HG02623 (cell line): ENCODE data around the gene MMP25.

Source experiments
- ATAC-seq: cut with Tn5 transposase; IDR thresholded peaks from one replicate; pipeline ENCODE4 v1.9.1; 2021; ENCODE audit warnings: moderate library complexity; ENCODE audit not compliant: unreplicated experiment

Gene MMP25

DNA sequence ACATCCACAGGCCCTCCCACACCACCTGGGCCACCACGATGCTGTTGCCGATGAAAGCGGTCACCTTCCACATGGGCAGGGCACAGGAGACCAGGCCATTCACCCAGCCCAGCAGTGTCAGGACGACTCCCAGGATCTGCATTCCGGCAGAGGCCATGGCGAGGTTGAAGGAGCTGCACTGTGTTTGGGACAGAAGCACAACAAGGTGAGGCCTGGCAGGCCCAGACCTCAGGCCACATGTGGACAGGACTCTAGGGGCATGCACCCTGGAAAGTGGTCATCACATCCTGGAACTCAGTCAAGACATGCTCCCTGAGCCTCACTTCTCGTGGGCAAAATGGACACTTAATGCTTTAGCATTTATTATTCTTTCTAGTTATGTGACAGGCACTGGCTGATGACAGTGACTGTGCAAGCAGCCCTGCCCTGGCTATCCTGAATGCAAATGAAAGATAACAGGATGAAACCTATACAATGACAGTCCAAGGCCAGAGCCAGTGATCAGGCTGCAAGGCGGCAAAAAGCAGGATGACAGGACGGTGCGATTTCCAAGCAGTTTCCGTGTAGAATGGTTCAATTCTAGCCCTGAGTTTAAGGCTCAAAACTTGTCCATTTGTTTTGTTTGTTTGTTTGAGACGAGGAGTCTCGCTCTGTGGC is 30.4 kb upstream of the MMP25 start:
- no peak for ATAC-seq

DNA sequence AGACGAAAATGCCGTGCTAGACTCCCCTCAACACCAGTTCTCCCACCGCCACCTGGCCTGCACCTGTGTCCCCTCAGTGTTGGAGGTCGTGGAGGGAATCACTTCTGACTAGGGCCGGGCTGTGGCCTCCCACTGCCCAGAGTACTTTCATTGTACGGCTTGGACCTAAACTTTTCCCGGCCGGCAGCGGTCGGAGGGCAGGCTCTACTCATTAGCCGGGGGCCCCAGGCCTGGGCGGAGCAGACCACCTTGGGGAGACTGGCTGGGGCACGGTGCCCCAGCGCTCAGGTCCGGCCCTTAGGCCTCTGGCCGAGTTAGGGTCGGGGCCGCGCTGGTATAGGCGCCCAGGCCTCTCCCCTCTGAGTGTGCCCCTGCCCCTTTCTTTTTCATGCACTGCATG is 29.0 kb upstream of the MMP25 start:
- no peak for ATAC-seq

GRCh38 chr16:3017794-3018506 is 28.4 kb upstream of the MMP25 start, which contains the start of gene CLDN6:
Gene CLDN6, minus strand, starts transcription at chr16:3018183. Its CDS starts 2,162 bp downstream, at chr16:3016021.
- ATAC-seq, result no peak

GRCh38 chr16:3019594-3020246 is 26.6 kb upstream of the MMP25 start:
- no peak for ATAC-seq

- ATAC-seq, result no peak
Observed at GRCh38 chr16:3020247-3020603, 26.1 kb upstream of the MMP25 start, which contains the start of gene TNFRSF12A. Gene TNFRSF12A, plus strand, starts transcription at chr16:3020368. Its CDS starts 30 bp downstream, at chr16:3020398.

DNA sequence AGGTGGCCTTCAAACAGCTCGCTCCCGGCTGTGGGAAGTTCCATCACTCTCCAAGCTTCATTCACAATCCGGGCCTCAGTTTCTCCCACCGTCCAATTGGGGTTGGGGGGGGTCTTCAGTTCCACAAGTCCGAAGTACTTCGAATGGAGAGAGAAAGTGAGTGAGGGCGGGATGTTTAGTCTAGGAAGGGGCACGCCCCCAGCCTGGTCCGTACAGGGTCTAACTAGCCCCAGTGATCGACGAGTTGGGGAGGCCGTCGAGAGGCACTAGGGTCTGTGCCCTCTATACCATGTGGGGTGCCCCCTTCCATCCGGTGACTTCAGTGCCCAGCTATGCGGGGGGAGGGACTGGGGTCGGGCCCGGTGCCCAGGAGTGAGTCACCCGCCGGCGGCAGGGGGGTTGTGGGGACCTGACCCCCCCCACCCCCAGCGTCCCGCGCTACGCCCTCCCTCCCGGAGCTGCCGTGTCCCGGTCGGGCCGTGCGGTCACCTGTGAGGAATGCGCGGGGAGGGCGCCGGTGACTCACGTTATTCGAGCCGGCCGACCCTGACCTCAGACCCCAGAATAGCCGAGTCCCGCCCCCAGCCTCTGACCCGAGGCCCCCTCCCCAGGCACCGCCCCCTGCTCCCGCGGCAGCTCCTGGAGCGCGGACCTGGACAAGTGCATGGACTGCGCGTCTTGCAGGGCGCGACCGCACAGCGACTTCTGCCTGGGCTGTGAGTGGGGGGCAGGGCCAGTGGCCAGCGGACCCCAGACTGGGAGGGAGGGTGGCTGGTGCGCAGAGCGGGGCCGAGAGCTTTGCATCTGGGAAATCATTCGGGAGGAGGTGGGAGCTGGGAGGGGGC is 25.5 kb upstream of the MMP25 start:
- ATAC-seq, result no peak

DNA sequence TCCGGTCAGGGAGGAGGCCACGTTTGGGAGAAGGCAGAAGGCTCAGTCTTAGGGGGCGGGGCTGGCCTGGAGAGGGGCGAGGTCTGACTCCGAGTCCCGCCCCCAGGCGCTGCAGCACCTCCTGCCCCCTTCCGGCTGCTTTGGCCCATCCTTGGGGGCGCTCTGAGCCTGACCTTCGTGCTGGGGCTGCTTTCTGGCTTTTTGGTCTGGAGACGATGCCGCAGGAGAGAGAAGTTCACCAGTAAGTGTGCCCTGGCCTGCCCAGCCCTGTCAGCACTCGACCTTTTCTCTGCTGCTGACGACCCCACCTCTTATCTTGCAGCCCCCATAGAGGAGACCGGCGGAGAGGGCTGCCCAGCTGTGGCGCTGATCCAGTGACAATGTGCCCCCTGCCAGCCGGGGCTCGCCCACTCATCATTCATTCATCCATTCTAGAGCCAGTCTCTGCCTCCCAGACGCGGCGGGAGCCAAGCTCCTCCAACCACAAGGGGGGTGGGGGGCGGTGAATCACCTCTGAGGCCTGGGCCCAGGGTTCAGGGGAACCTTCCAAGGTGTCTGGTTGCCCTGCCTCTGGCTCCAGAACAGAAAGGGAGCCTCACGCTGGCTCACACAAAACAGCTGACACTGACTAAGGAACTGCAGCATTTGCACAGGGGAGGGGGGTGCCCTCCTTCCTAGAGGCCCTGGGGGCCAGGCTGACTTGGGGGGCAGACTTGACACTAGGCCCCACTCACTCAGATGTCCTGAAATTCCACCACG is 24.7 kb upstream of the MMP25 start:
- no peak for ATAC-seq

DNA sequence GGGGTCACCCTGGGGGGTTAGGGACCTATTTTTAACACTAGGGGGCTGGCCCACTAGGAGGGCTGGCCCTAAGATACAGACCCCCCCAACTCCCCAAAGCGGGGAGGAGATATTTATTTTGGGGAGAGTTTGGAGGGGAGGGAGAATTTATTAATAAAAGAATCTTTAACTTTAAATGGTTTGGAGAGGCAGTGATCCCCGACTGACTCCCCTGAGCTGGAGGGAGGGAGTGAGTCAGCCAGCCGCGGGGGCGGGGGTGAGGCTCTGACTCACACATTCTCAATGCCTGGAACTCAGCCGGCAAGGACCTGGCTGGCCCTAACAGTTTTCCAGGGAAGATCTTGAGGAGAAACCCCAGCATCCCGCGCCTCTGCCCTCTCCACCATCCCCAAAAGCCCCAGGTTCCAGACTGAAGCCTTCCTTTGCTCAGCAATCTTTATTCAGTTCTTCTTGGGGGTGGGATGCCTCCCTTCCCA is 24.1 kb upstream of the MMP25 start:
- ATAC-seq, result no peak

DNA sequence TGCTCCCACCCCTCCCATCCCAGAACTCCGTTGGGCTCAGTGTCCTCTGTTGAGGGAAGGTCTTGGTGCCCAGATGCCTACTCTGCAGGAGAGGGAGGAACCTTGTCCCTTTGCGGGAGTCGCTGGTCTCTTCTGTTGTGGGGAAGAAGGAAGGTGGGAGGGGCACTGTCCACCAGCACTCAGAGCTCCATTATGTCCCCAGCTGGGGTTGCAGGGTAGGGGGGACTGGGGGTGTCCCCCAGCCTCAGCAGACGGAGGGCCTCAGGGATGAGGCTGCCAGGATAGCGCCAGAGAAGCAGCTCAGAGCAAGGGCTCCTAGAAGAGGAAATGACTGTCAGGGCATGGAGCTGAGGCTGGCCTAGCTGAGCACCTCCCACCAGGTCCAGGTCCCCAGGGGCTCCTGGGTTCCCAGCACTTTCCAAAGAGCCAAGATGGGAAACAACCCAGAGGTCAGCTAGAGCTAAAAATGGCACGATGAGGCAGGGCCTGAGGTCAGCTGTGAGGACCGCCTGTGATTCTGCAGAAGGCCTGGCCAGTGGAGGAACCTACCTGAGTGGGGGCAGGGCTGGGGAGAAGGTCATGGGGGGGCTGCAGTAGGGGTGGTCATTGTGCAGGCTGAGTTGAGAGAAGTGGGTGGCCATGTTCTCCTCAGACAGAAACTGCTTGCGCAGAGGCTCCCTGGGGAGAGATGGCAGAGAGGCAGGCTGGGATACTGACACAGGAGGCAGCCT is 23.5 kb upstream of the MMP25 start:
- ATAC-seq, result no peak

DNA sequence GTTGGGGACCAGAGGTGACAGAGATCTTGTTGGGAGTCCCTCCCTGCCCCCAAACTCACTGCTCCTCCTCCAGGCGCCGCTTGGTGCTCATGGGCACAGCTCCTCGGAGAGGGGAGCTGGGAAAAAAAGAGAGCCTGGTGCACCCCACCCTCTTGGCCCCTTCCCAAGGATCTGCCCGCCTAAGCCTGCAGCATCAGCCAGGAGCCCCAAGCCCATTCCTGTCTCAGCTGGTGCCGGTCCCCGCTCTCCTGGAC is 23.0 kb upstream of the MMP25 start:
- ATAC-seq, result no peak

DNA sequence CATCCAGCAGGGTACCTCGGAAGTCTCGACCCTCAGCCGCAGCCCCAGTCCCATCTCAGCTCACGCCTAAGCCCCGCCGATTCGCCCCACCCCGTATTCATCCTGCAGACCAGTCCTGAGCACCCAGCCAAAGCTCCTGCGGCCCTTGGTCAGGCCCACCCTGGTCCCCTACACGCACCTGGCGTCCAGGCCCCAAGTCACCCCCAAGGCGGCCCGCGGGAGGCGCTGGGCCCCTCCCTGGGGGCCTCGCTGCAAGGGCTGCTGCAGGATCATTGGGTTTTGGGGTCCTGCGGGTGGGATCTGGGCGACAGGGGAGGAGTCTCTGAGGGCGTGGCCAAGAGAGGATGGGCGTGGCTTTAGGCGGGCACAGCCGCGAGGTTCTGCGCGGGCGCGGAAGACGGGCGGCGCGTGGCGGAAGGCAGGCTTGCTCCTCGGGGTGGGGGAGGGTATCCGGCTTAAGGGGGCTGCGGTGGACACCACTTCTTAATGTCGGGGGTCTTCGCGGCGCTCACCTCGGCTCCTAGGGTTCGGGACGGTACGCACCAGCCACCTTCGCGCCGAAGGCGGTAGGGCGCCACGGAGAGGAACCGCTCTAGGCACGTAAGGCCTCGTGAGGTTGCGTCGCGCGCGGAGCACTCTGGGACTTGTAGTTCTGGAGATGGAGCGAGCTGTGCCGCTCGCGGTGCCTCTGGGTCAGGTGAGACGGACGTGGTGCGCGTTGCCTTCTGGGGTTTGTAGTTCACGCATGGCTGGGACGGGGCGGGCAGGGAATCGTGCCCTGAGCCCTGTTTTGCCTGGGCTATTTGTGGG is 22.5 kb upstream of the MMP25 start, which contains the start of the genes HCFC1R1 and THOC6:
Gene HCFC1R1, minus strand, starts transcription at position 274 of the 810 bp plus-strand sequence. Its CDS starts 1 bp downstream, at position 273.
Gene THOC6, plus strand, starts transcription at position 367 of the 810 bp plus-strand sequence. Its CDS starts 292 bp downstream, at position 659.
- peak; percentile 72 for ATAC-seq

- ATAC-seq, result no peak
Observed at GRCh38 chr16:3025032-3026002, 21.0 kb upstream of the MMP25 start.

- no peak for ATAC-seq
Observed at GRCh38 chr16:3026003-3026378, 20.4 kb upstream of the MMP25 start.

GRCh38 chr16:3026609-3027488 is 19.5 kb upstream of the MMP25 start:
- no peak for ATAC-seq

- ATAC-seq, result no peak
Observed at GRCh38 chr16:3027489-3027795, 18.9 kb upstream of the MMP25 start.

GRCh38 chr16:3027983-3028715 is 18.2 kb upstream of the MMP25 start:
- ATAC-seq, result no peak
